ENCODE data around the gene FAM53A.

- TF ChIP-seq POLR2A (IDR thresholded peaks at IDR 0.05), result no peak
- TF ChIP-seq, protein P1, sequence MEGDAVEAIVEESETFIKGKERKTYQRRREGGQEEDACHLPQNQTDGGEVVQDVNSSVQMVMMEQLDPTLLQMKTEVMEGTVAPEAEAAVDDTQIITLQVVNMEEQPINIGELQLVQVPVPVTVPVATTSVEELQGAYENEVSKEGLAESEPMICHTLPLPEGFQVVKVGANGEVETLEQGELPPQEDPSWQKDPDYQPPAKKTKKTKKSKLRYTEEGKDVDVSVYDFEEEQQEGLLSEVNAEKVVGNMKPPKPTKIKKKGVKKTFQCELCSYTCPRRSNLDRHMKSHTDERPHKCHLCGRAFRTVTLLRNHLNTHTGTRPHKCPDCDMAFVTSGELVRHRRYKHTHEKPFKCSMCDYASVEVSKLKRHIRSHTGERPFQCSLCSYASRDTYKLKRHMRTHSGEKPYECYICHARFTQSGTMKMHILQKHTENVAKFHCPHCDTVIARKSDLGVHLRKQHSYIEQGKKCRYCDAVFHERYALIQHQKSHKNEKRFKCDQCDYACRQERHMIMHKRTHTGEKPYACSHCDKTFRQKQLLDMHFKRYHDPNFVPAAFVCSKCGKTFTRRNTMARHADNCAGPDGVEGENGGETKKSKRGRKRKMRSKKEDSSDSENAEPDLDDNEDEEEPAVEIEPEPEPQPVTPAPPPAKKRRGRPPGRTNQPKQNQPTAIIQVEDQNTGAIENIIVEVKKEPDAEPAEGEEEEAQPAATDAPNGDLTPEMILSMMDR (IDR thresholded peaks at IDR 0.05), result no peak
Measured at GRCh38 chr4:1705732-1706131, 21.6 kb upstream of the FAM53A start.
